Colonic mucosa (tissue), 2 donors: ENCODE data around the gene PCDHGA5. TPM values are rescaled to one million over a fixed set of nuclear protein-coding genes. Genes with fewer than 3 reads are reported as not detected.

Source experiments
- total RNA-seq, 2 donors: library from RNA; stranded (reverse); fragmentation: NEBNext Ultra II Directional in 1 of 2; extraction: Animal tissue kit (Norgen Biotek cat#: 25700) in 1 of 2; gene quantifications; one replicate each; pipeline ENCODE4 v1.2.1, GENCODE V29; 2021
- donor health status: DM: no; HTN: no; CAD: no.
- donor health status: DM: no; HTN: no; CAD: no.

PCDHGA5 gene
- total RNA-seq, 2 donors from 2014 or later: 0.52 to 1.1 TPM

Other genes starting within 250 kb of the PCDHGA5 start
- gene PCDHB4, start 242.3 kb upstream of the PCDHGA5 start, total RNA-seq: under 1 TPM; 0.17 to 0.96 TPM
- gene PCDHB5, start 229.0 kb upstream of the PCDHGA5 start, total RNA-seq: under 1 TPM; 0.10 to 0.66 TPM
- gene PCDHB6, start 214.1 kb upstream of the PCDHGA5 start, total RNA-seq: under 1 TPM; 0.11 to 0.15 TPM
- under 1 TPM; 0.15 to 0.40 TPM for gene PCDHB7, start 191.5 kb upstream of the PCDHGA5 start, total RNA-seq
- gene PCDHB8, start 186.4 kb upstream of the PCDHGA5 start, total RNA-seq: under 1 TPM; 0.25 to 0.40 TPM
- under 1 TPM; 0.17 to 0.53 TPM for gene PCDHB16, start 181.8 kb upstream of the PCDHGA5 start, total RNA-seq
- gene PCDHB9, start 177.0 kb upstream of the PCDHGA5 start, total RNA-seq: under 1 TPM; 0.47 to 0.53 TPM
- gene PCDHB10, start 171.8 kb upstream of the PCDHGA5 start, total RNA-seq: 1 to 10 TPM in 1 of 2 donors, under 1 TPM in 1; 0.17 to 1.1 TPM
- gene PCDHB11, start 164.5 kb upstream of the PCDHGA5 start, total RNA-seq: 1 to 10 TPM in 1 of 2 donors, under 1 TPM in 1; 0.59 to 2.2 TPM
- gene PCDHB12, start 155.4 kb upstream of the PCDHGA5 start, total RNA-seq: under 1 TPM; 0.40 to 0.56 TPM
- gene PCDHB13, start 150.2 kb upstream of the PCDHGA5 start, total RNA-seq: 1 to 10 TPM in 1 of 2 donors, under 1 TPM in 1; 0.40 to 1.3 TPM
- 1 to 10 TPM in 1 of 2 donors, under 1 TPM in 1; 0.62 to 1.8 TPM for gene PCDHB14, start 140.8 kb upstream of the PCDHGA5 start, total RNA-seq
- 1 to 10 TPM in 1 of 2 donors, under 1 TPM in 1; 0.27 to 1.8 TPM for gene PCDHB15, start 118.8 kb upstream of the PCDHGA5 start, total RNA-seq
- gene SLC25A2, start 60.1 kb upstream of the PCDHGA5 start, total RNA-seq: 1 to 10 TPM in 1 of 2 donors, under 1 TPM in 1; 0.21 to 1.1 TPM
- 10 to 100 TPM; 49.3 to 70.2 TPM for gene TAF7, start 43.4 kb upstream of the PCDHGA5 start, total RNA-seq
- gene PCDHGA1, start 33.6 kb upstream of the PCDHGA5 start, total RNA-seq: under 1 TPM; 0.10 to 0.37 TPM
- under 1 TPM; 0.22 to 0.50 TPM for gene PCDHGA2, start 25.4 kb upstream of the PCDHGA5 start, total RNA-seq
- under 1 TPM; 0.10 to 0.21 TPM for gene PCDHGA3, start 20.3 kb upstream of the PCDHGA5 start, total RNA-seq
- 1 to 10 TPM in 1 of 2 donors, under 1 TPM in 1; 0.15 to 1.7 TPM for gene PCDHGB1, start 14.1 kb upstream of the PCDHGA5 start, total RNA-seq
- 1 to 10 TPM in 1 of 2 donors, under 1 TPM in 1; 0.20 to 1.4 TPM for gene PCDHGA4, start 9.1 kb upstream of the PCDHGA5 start, total RNA-seq
- 1 to 10 TPM in 1 of 2 donors, under 1 TPM in 1; 0.47 to 1.8 TPM for gene PCDHGB2, start 4.2 kb upstream of the PCDHGA5 start, total RNA-seq
- gene PCDHGB3, start 6.1 kb downstream of the PCDHGA5 start, total RNA-seq: 1 to 10 TPM in 1 of 2 donors, under 1 TPM in 1; 0.57 to 1.1 TPM
- 1 to 10 TPM in 1 of 2 donors, under 1 TPM in 1; 0.82 to 1.5 TPM for gene PCDHGA6, start 9.7 kb downstream of the PCDHGA5 start, total RNA-seq
- gene PCDHGA7, start 18.6 kb downstream of the PCDHGA5 start, total RNA-seq: 1 to 10 TPM in 1 of 2 donors, under 1 TPM in 1; 0.59 to 1.0 TPM
- gene PCDHGB4, start 23.5 kb downstream of the PCDHGA5 start, total RNA-seq: under 1 TPM; 0.69 to 0.96 TPM
- gene PCDHGA8, start 28.5 kb downstream of the PCDHGA5 start, total RNA-seq: under 1 TPM; 0.17 to 0.48 TPM
- 1 to 10 TPM; 2.1 to 3.1 TPM for gene PCDHGB5, start 33.8 kb downstream of the PCDHGA5 start, total RNA-seq
- 1 to 10 TPM; 1.1 to 2.2 TPM for gene PCDHGA9, start 38.6 kb downstream of the PCDHGA5 start, total RNA-seq
- gene PCDHGB6, start 43.9 kb downstream of the PCDHGA5 start, total RNA-seq: 1 to 10 TPM; 1.0 to 1.8 TPM
- 1 to 10 TPM; 2.7 to 4.7 TPM for gene PCDHGA10, start 48.8 kb downstream of the PCDHGA5 start, total RNA-seq
- 1 to 10 TPM; 2.5 to 3.3 TPM for gene PCDHGB7, start 53.5 kb downstream of the PCDHGA5 start, total RNA-seq
- gene PCDHGA11, start 56.9 kb downstream of the PCDHGA5 start, total RNA-seq: 1 to 10 TPM; 1.3 to 1.6 TPM
- 1 to 10 TPM; 1.0 to 1.5 TPM for gene PCDHGA12, start 66.3 kb downstream of the PCDHGA5 start, total RNA-seq
- gene PCDHGC3, start 111.8 kb downstream of the PCDHGA5 start, total RNA-seq: 10 to 100 TPM; 13.1 to 22.2 TPM
- under 1 TPM; 0.35 to 0.64 TPM for gene PCDHGC4, start 120.9 kb downstream of the PCDHGA5 start, total RNA-seq
- gene PCDHGC5, start 124.9 kb downstream of the PCDHGA5 start, total RNA-seq: under 1 TPM; 0.32 to 0.64 TPM